Endometrium (tissue), 2 donors: ENCODE measurements around the gene PPCS.

Experiments used
- FAIRE-seq: peaks from 2 replicates; lab custom pipeline; 2012; peaks lifted over from hg19 to GRCh38; lab: Jason Lieb, UNC
- donor health status: control.
- donor health status: control.

Gene PPCS

DNA sequence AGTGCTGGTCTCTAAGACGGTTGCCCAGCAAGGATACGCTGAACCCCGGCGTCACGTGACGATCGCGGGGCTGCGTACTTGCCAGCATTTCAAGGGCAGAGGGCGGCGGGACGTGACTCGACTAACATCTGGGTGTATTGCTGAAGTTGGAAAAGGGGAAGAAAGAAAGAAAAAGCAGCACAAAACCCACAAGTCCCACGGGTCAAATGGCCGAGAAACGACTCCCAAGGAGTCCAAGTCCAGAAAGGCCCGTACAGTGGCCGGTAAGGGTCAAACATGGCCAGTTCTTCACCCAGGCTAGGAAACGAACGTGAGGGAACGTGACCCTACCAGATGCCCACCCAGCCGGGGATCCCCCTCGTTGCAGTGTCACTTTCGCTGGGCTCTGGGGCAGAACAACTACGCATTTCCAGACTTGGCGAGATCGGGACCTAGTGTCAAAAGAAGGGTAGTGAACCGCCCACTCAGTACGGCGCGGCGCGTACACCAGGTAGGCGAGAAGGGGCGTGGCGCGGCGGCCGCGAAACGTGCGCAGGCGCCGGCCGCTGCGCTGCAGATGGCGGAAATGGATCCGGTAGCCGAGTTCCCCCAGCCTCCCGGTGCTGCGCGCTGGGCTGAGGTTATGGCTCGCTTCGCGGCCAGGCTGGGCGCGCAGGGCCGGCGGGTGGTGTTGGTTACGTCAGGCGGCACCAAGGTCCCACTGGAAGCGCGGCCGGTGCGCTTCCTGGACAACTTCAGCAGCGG lies at the start of gene PPCS, which contains the start of gene ZMYND12:
Gene PPCS (plus strand): TSS at position 534 of the 744 bp plus-strand sequence. CDS start 23 bp downstream, at position 557.
Gene ZMYND12 (minus strand): TSS at position 13 of the 744 bp plus-strand sequence. CDS start 25 bp downstream, outside the sequence.
- no peak for FAIRE-seq

DNA sequence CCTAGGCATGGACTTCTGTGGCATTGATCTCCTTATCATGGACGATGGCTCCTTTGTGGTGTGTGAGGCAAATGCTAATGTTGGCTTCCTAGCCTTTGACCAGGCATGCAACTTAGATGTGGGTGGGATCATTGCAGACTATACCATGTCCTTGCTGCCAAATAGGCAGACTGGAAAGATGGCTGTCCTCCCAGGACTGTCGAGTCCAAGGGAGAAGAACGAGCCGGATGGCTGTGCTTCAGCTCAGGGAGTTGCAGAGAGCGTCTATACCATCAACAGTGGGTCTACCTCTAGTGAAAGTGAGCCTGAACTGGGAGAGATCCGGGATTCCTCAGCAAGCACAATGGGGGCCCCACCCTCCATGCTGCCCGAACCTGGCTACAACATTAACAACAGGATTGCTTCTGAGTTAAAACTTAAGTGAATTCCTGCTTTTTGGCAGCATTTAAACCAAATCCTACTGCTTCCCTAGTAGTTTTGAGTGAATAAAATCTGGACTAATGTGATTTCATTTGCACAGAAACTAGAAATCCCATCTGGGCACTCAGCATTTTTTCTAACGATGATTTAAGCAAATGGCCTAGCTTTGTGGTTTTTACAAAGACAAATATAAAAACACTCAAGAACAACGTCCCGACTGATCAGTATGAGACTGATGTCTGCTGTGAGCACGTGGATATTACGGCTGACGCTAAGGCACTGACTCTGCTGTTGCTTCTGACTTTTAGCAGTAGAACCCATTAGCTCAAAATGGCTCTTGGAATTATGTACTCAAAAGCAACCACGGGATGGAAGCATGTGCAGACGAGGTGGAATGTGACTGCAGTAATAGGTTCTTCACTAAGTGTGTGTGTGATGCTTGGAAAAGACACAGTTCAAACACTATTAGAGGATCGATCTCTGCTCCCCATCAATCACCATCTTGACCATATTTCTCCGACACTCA lies 41.5 kb upstream of the PPCS start:
- no peak for FAIRE-seq

DNA sequence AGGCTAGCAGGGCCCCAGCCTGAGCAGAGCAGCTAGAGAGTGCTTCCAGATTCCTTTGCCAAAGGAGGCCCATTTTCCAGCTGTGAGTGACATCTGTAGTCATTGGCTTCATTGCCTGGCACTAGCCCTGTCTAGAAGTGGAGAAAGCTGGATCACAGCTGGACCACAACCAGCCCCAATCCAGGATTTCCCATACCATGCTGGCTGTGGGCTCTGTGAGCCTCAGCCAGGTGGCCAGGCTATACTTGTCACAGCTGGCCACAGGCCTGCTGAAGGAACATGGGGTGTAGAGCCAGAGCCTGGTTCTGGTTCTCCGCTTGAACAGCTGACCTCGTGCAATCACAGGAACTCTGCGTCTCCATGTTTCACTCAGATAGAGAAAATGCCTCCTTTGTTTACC lies 39.2 kb upstream of the PPCS start:
- no peak for FAIRE-seq

DNA sequence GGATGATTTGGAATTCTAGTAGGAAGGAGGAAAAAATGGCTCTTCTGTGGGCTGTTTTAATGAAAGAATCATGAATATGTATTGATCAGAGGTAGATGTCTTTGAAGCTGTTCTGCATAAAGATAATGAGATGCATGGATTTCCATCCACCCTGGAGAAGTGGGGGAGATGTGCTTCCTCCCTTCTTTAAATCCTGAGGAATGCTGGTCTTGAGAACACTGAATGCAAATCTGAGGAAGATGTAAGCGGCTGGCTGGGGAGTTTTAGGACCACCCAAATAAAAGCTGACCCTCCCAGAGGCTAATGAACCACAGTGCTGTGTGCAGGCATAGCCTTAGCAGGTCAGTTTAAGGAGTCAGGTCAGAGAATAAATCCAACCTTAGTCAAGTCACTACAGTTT lies 37.8 kb upstream of the PPCS start:
- no peak for FAIRE-seq

DNA sequence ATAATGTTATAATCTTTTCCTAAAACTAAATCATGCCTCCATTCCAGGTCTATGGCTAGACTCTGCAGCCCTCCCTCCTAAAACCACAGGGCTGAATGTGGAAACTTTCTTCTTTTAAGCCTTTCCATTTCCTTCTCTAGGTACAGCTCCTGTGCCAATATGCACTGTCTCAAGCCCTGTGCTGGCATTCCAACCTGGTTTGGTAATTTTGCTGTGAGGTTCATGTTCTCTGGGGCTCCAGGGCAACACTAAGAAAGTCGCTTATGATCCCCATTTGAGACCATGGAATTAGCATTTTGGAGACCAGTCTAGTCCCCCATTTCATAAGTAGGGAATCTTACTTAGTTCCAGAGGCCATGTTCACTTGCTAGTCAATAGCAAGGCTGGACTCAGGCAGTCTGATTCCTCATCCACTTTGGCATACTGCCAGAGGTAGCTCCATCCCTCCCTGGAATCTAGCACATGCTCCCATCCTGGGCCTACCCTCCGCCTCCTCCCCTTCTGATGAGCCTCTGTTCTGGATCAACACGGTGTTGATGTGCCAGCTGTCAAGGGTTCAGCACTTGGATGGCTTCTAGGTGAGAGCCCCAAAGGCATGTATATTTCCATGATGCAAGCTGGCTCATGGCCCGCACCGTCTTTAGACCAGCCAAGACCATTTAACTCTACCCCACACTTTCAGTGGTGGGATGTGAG lies 37.1 kb upstream of the PPCS start:
- FAIRE-seq: no peak

DNA sequence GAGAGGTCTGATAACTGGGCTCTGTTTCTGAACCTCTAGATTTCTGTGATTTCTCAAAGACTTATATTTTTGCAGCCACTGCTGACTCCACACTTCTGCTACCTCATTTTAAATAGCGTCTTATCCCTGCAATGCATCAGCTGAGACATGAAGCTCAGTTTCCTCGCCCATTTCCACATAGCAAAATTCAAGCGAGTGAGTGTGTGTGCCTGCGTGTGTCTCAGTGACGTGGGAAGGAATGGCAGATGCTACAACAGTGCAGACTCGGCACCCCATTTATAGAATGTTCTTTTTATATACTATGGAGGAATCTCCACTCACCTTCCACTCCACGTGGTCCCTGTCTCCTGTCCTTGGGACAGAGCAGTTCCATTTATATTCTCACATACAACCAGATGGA lies 36.2 kb upstream of the PPCS start:
- FAIRE-seq: no peak

DNA sequence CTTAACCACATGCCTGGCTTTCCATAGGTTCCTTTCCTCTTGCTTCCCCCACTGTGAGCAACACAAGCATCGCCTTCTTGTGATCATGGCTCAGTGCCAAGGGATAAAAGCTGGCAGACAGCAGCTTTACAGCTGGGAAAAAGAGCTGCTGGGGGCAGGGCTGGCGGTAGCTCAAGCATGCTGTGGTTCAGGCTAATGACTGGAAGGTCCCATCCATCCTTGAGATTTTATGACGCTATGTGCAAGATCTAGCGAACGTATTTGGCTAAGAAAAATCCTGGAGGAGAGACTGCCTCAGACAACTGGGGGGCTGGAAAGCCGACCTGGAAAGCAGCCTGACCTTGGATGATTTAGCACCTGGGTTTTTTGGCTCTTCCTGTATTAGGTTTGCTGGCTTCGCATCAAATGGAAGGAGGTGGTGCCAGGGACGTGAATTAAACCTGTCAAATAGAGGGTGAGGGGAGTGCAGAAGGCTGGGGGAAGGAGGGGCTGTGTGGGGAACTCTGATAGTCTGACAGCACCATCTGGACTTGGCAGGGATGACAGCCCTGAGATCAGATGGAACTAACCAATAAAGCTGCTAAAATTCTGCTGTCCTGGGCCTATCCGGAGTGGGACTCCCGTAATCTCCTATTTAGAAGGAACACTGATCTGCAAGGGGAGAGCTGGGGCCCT lies 35.3 kb upstream of the PPCS start:
- no peak for FAIRE-seq

DNA sequence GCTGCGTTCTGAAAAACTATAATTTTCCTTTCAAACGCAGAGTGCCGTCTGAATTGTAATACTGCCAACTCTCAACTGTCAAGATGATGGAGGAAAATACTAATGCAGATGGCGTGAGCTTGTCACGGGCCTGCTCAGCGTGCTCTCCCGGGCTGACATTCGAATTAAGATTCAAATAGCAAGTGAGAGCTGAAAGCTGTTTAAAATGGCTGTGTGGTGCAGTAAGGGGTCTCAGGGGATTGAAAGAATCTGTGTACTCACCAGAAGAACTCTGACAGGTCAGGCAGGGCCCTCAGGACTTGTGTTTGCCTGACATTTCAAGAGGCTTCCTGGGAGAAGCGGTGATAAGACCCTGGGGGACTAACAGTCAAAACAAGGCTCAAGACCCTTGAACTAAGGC lies 33.6 kb upstream of the PPCS start:
- no peak for FAIRE-seq

DNA sequence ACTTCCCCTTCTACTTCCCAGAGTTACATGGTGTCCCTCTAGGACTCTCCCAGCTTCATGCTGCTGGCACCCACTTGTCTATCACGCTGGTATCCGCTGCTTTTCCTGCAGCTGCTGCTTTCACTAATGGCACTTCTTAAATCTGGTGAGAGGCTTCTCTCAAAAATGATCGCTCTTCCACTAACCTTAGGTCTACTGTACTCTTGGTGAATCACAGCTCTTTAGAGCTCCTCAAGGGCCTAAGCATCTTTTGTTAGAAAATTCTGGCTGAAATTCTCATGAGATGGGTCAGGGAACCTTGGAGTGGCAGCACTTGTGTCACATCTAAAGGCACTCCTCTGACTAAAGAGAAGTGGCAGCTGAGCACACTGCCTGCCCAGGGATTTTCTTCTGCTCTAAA lies 32.7 kb upstream of the PPCS start:
- FAIRE-seq: no peak

DNA sequence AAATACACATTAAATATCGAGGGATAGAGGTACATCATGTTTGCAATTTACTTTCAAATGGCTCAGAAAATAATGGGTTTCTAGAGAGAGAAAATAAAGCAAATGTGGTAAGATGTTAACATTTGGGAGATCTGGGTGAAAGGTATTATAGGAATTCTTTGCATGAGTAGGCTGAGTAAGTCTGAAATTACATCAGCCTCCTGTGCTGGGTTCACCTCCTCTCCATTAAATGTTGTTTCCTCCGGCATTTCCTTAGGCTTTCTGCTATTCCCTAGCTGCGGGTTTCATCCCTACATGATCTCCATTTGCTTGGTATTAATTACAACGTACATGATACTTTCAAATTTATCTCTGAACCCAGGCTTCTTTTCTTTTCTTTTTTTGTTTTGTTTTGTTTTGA lies 32.1 kb upstream of the PPCS start:
- no peak for FAIRE-seq

DNA sequence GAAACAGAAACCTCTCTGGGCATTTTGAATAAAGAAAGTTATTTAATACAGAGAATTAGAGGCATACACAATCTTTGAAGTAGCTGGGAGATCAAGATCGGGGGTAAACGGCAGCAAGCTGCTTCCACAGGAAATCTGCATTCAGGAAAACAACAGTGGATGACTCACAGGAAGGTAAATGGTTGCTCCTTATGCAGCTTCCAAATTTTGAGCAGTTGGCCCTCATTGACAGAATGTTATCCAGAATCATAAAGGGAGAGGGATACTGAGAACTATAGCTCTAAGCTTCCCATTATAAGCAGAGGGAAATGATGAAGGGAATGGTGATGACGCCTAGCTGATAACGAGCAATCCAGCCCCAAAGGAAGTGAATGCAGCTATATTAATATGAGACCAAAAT lies 29.1 kb upstream of the PPCS start:
- FAIRE-seq: no peak

DNA sequence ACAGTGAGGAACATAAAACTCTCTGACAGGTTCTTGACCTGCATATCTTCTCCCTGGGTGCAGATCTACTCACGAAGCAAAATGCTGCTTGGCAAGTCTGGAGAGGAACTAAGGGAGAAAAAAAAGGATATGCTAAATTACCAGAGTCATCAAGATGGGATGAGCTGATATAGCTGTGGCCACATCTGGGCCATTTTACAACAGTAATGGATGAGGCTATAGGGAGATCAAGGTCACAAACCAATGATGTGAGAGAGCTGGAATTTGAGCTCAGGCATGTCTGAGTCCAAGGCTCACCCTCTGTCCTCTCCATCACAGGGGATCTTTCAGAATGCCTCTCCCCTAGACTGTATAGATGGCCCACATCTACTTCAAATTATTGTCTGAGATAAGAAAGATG lies 26.7 kb upstream of the PPCS start:
- FAIRE-seq: no peak

DNA sequence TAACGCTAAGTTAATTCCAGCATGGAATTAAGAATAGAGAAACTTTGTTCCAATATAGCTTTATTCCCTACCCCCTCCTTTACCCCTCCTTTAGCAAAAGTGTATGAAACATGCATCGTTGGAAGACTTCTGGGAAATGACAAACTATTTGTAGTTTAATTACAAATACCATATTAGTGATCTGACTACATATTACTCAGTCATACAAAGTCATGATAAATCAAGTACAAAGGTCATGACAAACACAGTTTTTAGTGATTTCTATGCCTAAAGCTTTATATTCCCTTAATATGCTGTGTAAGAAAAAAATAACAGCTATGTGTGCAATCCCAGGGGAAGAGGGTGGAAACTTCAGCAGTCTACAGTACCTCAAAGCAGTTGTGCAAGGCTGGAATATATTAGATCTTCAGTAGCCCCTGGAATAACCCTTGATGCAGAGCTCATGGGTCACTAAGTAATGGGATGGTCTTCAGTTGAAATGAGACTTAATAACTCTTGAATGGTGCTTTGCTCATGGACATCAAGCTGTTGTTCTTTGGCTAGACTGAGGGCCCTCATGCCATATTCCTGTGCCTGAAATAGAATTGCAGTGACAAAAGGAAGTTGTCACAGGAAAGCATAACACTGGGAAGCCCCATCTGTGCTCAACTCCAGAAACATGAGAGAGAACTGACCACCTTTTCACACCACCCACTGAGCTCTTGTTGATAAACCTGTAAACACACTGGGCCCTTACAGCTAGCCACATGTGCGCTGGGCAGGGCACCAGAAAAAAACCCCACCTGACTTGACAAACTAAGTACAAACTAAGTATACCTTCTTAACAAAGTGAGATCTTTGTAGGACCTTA lies 25.8 kb upstream of the PPCS start:
- FAIRE-seq: no peak

DNA sequence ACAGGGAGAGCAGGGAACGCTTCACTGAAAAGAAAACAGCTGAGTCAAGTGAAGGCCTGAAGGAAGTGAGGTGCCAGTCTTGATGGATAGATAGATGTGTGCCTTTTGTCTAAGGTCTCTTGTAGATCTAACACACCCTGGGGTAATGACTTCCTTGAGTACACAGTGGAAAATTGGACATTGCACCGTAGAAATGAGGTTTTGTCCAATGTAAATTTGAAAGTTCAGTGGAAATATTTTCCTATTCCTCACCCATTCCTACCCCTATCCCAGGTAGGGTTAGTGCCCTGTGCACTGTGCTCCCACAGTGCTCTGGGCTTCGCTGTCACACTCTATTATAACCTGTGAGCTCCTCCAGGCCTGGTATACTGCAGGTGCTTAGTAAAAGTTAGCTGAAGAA lies 24.8 kb upstream of the PPCS start:
- FAIRE-seq: no peak

DNA sequence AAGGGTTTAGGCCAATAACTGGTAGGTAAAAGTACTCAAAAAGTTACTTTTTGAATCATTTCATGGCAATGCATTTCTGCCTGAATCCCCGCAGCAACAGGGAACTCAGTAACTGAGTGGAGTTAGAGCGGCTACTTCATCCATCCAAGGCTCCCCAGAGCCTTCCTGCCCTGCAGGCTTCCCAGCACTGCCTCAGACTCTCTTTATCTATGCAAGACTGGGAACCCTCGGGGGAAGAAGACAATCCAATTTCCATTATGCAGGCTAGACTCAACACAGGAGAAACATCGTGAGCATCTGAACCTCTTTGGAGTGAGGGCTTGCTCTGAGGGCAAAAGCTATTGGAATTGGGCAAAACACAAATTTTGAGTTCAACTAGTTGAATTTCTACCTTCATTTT lies 23.6 kb upstream of the PPCS start:
- no peak for FAIRE-seq

DNA sequence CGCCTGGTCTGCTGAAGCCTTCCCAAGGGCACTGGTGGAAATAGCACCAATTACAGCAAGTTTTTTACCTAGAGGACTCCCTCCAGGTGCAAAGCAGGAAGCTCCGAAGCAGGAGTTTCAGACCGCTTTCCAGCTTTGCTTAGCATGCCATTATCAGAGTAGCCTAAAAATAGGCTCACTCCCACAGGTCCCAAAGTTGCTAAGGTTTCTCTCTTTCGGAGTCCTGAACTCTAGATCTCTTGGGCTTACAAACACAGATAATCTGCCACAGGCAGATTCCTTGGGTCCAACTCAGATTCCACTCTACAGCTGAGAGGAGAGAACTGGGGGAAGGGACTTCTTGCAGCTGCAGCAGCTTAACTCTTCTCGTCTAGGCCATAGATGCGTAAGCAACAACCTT lies 23.0 kb upstream of the PPCS start:
- no peak for FAIRE-seq

DNA sequence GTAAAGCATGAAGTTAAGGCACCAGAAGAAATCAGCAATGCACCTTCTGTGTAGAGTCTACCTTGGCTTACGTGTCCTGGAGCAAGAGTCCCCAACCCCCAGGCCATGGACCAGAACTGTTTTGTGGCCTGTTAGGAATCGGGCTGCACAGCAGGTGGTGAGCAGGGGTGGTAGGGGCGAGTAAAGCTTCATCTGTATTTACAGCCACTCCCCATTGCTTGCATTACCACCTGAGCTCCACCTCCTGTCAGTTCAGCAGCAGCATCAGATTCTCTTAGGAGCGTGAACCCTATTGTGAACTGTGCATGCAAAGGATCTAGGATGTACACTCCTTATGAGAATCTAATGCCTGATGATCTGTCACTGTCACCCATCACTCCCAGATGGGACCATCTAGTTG lies 22.0 kb upstream of the PPCS start:
- FAIRE-seq: no peak

DNA sequence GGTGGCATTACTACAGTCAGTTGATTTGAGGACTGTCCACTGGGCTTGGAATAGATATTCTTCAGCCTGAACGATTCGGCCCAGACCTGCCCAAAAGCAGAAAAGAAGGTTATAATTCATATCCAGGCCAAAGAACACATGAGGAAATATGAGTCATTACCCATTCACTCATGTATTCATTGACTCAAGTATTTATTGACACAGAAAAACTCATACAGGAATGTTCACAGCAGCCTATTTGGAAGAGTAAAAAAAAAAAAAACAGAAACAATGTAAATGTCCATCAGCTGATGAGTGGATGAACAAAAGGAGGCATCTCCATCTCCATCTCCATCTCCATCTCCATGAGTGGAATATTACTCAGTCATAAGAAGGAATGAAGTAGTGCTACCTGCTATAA lies 16.4 kb upstream of the PPCS start:
- no peak for FAIRE-seq

DNA sequence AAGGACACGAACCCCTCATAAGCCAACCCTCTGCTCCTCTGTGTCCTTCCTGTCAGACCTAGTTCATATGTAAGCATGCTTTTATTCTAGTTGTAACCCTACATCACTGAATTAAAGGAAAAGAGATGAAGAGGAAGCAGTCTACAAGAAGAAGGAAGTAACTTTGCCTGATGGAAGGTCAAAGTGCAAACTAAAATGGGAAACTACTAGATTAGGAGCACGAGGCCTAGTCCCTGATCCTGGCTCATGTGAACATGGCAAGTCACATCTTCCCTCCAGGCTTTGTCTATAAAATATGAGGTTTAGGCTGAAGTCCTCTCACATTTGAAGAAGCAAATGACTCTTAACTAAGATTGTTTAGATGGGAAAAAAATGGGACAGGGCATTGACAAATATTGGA lies 13.7 kb upstream of the PPCS start:
- FAIRE-seq: no peak

DNA sequence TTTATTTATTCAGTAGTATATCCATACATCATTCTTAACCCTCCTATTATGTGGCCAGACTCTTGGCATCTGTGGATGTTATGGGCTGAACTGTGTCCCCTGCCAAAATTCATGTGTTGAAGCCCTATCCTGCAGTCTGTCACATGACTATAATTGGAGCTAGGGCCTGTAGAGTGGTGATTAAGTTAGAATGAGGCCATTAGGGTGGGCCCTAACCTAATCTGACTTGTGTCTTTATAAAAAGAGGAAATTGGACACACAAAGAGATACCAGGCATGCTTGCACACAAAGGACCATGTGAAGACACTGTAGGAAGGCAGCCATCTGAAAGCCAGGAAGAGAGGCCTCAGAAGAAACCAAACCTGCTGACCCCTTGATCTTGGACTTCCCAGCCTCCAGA lies 7.1 kb upstream of the PPCS start:
- FAIRE-seq: no peak

DNA sequence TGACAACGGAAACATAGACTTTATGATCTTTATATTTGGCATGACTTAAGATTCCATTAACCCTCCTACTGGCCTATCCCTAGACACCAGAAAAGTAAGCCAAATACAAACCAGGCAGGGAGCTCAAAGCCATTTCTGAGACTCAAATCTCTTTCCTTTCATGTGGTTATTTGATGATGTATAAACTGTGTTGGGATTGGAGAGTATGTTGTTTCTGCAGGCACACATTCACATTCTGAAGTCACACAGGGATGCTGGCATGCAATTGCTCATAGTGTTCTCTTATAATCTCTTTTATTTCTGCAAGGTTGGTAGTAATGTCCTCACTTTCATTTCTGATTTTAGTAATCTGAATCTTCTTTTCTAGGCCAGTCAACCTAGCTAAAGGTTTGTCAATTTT lies 6.3 kb upstream of the PPCS start:
- FAIRE-seq: no peak
